Erythroblast (primary cell): ENCODE results near the gene UNC13B.
"Not testable (repeated sequence)": the region's sequence is repeated elsewhere in the genome, so short reads cannot be mapped to it uniquely, and the experiment has no call there.

ENCODE experiments used
- GATA1 ChIP-seq: IDR thresholded peaks from 2 replicates; pipeline ENCODE4 v1.6.1; 2011; ENCODE audit warnings: low read depth, mild to moderate bottlenecking, control low read depth, low read length, moderate library complexity
- POLR2A ChIP-seq: IDR thresholded peaks from 2 replicates; pipeline ENCODE4 v1.6.1; 2011; ENCODE audit warnings: mild to moderate bottlenecking, low read length

DNA sequence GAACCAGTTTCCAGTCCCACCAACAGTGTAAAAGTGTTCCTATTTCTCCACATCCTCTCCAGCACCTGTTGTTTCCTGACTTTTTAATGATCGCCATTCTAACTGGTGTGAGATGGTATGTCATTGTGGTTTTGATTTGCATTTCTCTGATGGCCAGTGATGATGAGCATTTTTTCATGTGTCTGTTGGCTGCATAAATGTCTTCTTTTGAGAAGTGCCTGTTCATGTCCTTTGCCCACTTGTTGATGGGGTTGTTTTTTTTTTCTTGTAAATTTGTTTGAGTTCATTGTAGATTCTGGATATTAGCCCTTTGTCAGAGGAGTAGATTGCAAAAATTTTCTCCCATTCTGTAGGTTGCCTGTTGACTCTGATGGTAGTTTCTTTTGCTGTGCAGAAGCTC lies 84.1 kb downstream of the UNC13B start:
- TF ChIP-seq POLR2A, GATA1: not testable (repeated sequence)
